HG02571 (cell line): ENCODE data around the gene RNF19B.
"Not testable (repeated sequence)": the region's sequence is repeated elsewhere in the genome, so short reads cannot be mapped to it uniquely, and the experiment has no call there.

Experiments
- ATAC-seq: cut with Tn5 transposase; IDR thresholded peaks from one replicate; pipeline ENCODE4 v1.9.1; 2021; ENCODE audit warnings: mild to moderate bottlenecking, moderate library complexity; ENCODE audit not compliant: unreplicated experiment

Gene RNF19B

GRCh38 chr1:32964461-32965250 is at the start of gene RNF19B:
RNF19B (minus strand) TSS chr1:32964809; CDS start chr1:32964685, 124 bp downstream.
- ATAC-seq = peak; percentile 78

- ATAC-seq = no peak
Measured at GRCh38 chr1:33013791-33014190, 49.2 kb upstream of the RNF19B start.

GRCh38 chr1:33012165-33012564 is 47.6 kb upstream of the RNF19B start:
- ATAC-seq = no peak

DNA sequence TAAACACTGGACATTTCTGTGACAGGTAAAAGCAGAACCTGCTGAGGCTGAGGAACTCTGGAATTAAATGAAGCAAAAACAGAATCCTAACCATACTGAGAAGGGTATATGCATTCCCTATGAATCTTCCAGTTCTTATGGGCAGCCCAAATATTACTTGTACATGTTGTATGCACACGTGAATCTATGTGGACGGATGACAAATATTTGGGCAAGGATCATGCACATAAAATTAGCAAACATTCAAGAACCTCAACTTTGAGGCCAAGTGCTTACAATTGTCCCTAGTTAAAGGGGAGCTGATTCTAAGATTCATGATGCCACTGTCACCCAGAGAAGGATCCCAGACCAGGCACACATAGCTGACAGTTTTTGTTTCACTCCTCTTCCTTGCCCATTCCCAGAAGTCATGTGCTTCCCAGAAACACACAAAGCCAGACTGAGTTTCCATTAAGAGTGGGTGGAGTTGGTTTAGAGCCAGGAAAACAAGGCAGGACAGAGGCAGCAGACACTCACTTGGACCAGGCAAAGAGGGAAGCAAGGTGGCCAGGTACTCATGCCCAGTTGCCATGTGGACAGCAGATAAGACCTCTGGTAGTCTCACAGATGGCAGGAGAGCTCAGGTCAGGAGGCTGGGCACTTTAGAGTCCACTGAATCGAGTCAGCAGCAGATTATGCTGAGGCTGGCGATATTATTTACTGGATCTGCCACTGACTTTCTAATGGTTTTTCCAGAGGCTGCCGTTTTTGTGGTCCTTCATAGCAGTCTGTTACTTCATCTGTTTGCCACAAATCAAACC is 46.5 kb upstream of the RNF19B start:
- ATAC-seq = no peak

GRCh38 chr1:33009561-33009960 is 45.0 kb upstream of the RNF19B start:
- ATAC-seq = no peak

DNA sequence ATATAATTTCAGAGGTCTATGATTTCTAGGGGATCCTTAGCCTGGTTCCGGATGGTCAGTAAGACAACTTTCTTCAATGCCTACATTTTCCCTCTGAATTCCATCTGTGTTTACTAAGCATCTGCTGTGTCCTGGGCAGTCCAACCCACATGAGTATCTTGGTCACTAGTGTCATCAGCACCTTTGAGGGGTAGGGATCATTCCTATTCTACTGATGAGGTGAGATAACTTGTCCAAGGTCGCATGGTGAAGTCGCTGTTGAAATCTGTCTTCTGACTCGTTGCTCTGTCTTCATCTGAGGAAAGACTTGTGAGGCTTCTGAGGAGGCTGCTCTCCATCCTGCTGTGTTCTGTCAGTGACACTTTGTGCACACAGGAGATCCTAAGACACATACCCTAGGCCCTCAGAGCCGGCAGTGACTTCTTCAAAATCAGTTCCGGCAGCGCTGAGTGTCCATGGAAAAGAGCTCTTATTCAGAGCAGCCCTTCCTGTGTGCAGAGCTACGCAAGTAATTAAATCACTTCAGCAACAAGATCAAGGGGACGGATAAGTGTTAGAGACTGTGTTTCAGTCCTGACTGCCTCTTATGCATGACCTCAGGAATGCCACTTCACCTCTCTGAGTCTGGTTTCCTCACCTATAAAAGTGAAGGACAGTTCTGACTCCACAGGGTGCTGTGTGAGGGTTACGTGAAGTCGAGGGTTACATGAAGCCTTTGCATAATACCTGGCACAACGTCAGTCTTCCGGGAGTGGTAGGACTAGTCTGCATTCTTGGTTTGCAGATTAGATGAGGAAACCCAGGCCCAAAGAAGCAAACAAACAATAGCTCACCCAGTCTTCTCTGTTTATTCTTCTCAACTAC is 43.7 kb upstream of the RNF19B start:
- ATAC-seq = no peak

- ATAC-seq = no peak
Measured at GRCh38 chr1:33007190-33008050, 42.8 kb upstream of the RNF19B start.

- ATAC-seq = no peak
Measured at GRCh38 chr1:33005838-33006421, 41.3 kb upstream of the RNF19B start.

DNA sequence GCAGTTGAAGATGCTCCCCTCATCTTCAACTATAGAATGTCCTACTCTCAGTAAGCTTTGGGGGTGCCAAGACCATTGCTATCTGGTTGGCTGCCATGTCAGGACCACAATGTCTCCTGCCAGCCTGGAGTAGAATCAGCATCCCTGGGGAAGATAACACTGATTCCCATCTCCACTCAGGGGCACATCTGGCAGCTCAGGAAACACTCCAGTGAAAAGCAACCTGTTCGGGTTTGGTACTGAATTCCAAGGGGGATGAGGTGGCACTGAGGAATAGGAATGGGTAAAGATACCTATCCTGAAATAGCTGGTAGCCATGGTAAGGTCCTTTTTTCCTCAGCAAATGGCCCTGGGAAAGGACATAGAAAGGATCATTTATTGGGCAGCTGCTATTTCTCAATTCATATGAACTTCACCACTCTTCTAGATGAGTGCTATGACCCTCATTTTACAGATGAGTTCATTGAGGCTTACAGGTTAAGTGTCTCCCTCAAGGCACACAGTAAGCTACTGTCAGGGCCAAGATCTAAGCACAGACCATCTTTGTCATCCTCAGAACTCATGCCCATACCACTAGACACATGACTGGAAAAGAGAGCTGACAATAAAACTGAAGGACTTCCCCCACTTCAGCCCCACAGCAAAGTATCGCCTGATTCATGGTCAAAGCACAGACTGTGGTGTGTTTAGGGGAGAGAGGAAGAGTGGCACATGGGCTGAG is 40.7 kb upstream of the RNF19B start:
- no peak for ATAC-seq

GRCh38 chr1:33004613-33005012 is 40.0 kb upstream of the RNF19B start:
- ATAC-seq = no peak

- ATAC-seq = no peak
Measured at GRCh38 chr1:33003657-33004056, 39.0 kb upstream of the RNF19B start.

DNA sequence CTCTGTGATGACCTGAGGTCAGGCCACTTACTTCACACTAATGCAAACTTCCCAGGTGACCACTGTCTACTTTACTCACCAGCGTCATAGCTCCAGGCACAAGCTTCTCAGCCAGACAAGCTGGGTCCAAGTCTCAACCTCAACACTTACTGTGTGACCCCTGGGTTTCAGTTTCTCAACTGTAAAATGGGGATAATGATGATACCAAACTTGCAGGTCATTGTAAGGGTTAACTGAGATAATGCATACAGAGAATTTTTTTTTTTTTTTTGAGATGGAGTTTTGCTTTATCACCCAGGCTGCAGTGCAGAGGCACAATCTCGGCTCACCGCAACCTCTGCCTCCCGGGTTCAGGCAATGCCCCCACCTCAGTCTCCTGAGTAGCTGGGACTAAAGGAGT is 37.4 kb upstream of the RNF19B start:
- no peak for ATAC-seq

GRCh38 chr1:33001282-33001681 is 36.7 kb upstream of the RNF19B start:
- ATAC-seq = no peak

DNA sequence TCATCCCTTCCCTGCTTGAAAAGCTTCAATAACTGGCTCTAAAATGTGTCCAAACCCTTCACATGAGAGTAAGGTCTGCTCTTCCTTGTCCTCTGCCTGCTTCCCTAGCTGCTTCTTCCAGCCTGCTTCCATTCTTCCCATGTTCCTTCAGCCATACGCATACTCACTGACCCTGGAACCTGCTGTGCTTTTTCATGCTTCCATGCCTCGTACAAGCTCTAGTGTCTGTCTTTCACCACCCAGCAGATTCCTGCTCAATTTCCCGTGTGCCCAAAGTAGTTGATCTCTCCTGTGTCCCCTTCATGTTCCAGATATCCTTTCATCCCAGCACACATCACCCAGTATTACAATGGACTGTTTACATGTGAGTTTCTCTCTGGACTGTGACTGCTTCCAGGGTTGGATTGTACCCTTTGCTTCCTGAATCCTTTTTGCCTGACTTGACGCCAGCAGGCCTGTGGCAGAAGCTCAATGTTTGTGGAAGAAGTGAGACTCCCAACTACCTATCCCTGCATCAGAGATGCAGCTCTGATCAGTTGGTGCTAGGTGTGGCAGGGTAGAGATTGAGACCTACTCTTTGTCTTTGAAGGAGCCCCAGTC is 35.9 kb upstream of the RNF19B start:
- ATAC-seq = no peak

- ATAC-seq = no peak
Measured at GRCh38 chr1:32998997-32999396, 34.4 kb upstream of the RNF19B start.

DNA sequence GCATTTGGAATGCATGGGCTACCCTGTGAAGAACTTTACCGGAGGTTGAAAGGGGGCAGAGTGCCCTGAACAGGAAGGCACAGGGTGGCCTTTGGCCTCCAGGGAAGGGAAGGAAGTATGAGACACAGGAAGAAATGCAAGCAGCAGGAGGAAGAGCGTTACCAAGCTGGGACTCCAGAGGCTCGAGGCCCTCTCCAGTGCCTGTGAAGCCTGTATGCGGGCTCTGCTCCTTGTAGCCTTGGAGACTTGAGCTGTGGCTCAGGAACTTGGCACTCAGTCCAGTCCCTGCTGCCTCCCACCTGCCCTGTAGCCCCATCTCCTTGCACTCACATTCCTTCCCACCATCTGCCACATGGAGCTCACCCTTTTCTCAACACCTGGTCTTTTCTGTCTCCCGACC is 33.5 kb upstream of the RNF19B start:
- ATAC-seq = no peak

DNA sequence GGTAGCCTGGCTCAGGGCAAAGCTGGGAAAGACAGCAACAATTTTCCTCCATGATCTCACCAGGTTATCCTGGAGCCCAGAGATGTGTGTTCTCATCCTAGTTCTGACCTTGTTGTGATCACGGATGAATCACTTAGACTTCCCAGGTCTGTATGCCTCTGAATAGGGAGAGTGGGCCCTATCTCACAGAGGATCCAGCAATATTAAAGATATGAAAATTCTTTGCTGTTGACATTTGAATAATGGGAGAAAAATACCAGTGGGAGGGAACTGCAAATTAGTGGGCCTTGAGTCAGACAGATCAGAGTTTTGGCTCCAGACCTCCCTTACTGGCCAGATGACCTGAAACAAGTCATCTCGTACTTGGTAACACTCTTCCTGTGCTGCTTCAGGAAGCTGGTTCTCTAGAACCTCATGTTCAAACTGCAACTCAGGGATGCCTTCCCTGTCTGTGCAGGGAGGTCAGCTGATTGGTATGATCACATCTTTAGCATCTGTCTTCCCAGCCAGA is 32.8 kb upstream of the RNF19B start:
- no peak for ATAC-seq

DNA sequence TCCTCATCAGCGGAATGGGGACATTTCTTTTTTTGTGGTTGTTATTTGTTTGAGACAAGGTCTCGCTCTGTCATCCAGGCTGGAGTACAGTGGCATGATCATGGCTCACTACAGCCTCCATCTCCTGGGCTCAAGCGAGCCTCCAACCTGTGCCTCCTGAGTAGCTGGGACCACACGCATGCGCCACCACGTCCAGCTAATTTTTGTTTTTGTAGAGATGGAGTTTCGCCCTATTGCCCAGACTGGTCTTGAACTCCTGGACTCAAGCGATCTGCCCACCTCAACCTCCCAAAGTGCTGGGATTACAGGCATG is 28.7 kb upstream of the RNF19B start:
- not testable (repeated sequence) for ATAC-seq
